Hematopoietic multipotent progenitor cell treated with erythropoietin and hydrocortisone succinate and interleukin-3 and kit ligand, for 6 days (in vitro differentiated cells): ENCODE measurements around the gene KIAA0319L.

Source experiments
- DNase-seq: peaks from one replicate; pipeline ENCODE4 v3.0.0-alpha.2; 2015

KIAA0319L gene

DNA sequence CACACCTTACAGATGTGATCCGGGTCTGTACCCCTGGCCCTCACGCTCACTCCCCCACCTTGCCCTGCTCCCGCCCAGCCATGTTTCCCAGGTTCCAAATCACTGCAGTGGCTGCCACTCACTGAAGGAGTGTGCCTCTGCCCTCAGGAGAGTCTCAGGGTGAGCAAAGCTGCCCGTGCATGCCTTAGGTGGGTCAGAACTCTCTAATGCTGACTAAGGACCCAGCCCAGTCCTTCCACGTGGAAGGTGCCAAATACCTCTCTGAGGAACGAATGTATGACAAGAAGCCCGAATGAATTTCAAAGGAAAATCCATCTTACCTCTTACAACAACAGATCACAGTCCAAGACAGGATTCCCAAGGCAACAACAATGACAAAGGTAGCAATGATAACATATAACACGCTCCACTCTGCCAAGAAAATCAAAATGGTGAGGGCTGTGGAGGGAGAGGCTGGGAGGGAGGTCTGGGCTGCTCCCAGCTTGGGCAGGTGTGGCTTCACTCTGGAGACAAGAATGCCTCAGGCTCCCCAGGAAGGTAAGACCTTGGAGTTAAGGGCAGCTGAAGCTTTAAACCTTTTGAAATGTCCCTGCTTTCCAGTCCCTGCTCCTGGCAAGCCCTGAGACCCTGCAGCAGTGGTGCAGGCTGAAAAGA, 115.2 kb downstream of the KIAA0319L start:
- no peak for DNase-seq

- no peak for DNase-seq
Measured at GRCh38 chr1:35439626-35440025, 117.6 kb downstream of the KIAA0319L start.

DNA sequence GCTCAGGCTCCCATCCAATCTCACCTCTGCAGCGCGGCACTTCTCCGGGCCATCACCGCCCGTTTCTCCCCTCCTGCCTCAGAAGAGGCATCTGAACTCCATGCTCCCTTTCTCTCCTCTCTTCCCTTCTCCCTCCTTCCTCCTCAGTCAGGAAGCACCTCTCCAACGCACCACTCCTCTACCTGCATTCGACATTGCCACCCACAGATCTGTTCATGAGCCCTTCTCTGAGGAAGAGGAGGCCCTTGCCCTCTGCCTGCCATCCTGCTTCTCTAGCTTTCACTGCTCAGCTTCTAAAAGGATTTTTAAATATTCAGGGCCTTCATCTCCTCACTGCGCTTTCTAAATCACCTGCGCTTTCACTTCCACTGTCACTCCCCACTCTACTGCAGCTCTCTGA, 120.0 kb downstream of the KIAA0319L start:
- no peak for DNase-seq

GRCh38 chr1:35436078-35436477, 121.1 kb downstream of the KIAA0319L start:
- DNase-seq: no peak

DNA sequence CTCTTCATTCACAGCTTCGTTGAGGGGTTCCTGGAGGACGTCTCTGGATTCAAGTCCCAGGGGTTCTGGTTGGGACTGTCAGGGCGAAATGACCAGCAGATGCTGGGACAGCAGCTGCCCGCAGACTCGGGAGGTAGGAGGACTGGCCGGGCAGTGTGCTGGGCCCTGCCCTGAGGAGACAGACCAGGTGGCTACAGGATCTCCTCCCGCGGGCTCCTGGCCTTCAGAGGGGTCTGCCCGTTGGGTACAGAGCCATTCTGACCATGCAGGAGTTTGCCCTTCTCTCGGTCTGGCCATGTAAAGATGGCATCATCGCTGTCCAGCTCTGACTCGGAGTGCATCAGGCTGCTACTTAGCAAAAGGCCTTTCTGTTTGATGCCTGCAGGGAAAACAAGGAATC, 122.5 kb downstream of the KIAA0319L start:
- no peak for DNase-seq

GRCh38 chr1:35433714-35434113, 123.5 kb downstream of the KIAA0319L start:
- no peak for DNase-seq

DNA sequence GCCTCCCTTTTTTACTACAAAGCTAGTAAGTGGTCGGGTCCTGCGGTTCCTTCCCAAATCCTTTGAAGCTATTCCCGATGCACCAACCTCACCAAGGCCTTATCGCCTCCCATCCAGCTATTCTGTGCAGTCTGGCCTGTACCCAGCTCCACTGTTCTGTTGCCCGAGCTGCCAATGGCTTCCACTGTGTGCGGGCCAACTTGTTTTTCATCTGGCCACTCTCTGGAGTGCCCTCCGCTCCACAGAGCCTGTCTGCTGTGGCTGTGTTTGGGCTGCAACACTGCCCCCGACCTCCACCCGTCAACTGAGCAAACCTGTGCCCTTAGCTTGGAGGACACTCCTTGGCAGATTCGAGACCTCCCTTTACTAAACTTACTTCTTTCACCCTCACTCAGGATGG, 125.0 kb downstream of the KIAA0319L start:
- DNase-seq: no peak

GRCh38 chr1:35431173-35431599, 126.0 kb downstream of the KIAA0319L start:
- peak; percentile 70 for DNase-seq

DNA sequence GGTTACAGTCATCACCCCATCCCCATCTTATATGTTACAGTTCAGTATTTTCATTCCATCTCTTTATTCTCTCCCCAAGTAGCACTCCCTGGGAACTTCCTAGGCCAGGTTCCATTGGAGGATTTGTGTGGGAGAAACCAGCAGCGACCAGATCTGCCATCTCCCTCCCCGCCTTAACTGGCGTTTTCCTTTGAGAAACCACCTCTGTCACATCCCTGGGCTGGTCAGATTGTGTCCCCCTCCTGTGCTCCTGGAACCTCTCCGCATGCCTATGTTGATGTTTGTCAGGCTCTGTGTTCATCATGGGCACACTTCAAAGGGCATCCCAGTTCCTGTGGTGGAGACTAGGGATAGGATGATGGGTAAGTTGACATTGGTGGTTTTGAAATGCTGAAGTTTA, 126.4 kb downstream of the KIAA0319L start:
- no peak for DNase-seq

- DNase-seq: no peak
Measured at GRCh38 chr1:35428360-35428759, 128.8 kb downstream of the KIAA0319L start.

DNA sequence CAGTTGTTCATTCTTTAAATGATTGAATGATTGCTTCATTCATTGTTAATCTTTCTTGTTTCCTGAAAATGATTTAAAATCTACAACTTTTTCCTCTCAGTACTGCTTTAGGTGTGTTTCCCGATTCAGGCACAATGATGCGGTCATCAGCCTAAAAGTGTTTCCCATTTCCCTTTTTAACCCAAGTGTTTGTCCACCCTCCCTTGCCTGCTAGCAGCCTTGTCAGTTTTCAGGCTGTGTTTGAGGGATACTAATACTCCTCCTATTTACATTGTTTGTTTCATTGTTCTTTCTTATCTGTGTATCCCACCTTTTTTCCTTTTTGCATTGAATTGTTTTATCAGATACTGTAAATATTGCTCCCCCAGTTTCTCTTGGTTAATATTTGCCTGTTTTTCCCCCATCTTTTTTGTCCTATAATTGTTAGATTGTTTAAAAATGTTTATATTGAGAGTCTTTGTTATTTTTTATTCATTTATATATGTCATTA, 131.1 kb downstream of the KIAA0319L start:
- DNase-seq: peak; percentile 45

- no peak for DNase-seq
Measured at GRCh38 chr1:35408925-35409324, 148.3 kb downstream of the KIAA0319L start.

GRCh38 chr1:35407743-35408142, 149.5 kb downstream of the KIAA0319L start:
- DNase-seq: no peak

DNA sequence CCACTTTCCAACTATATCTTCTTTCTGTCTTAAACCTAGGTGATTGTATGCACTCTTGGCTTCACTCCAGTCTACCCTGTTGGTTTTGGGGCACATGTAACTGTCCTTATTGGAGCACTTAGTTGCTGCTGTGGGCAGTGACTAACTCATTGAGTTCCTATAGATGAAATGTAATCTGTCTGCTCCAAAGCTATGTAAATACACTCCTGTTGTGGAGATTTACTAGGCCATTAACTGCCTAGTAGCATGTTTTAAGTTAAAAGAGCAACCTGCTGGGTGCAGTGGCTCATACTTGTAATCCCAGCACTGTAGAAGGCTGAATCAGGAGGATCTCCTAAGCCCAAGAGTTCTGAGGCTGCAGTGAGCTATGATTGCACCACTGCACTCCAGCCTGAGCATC, 151.1 kb downstream of the KIAA0319L start:
- no peak for DNase-seq

GRCh38 chr1:35401049-35401448, 156.2 kb downstream of the KIAA0319L start:
- DNase-seq: no peak

GRCh38 chr1:35398739-35399138, 158.5 kb downstream of the KIAA0319L start:
- no peak for DNase-seq

DNA sequence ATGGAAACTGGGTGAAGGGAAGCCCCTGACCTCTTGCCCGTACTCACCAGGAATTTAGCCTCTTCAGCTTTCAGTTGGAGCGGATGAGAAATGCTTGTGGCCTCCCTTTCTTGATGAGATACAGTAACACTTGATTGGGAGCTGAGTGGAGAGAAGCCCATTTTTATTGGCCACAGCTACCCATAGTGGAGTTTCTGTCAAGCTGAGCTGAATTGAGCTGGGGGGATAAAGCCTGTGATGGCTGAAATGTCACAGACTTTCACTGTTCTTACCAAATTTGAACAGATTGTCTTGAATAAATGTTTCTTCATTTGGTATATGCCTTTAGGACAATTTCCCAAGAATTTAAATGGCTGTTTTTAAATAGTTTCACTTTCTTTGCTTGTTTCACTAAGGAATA, 162.8 kb downstream of the KIAA0319L start:
- DNase-seq: no peak

GRCh38 chr1:35390600-35391494, 166.4 kb downstream of the KIAA0319L start:
- DNase-seq: no peak

DNA sequence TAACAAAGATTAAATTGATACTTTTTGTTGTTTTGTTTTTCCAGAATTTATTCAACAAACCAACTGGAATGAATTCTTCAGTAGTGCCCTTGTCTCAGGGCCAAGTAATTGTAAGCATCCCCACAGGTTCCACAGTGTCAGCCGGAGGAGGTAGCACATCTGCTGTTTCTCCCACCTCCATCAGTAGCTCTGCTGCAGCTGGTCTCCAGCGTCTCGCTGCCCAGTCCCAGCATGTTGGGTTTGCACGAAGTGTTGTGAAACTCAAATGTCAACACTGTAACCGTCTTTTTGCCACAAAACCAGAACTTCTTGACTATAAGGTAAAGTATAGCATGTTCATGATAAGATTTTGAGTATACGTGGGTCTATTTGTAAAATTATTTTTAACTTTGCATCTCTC, 170.2 kb downstream of the KIAA0319L start:
- peak; percentile 42 for DNase-seq

DNA sequence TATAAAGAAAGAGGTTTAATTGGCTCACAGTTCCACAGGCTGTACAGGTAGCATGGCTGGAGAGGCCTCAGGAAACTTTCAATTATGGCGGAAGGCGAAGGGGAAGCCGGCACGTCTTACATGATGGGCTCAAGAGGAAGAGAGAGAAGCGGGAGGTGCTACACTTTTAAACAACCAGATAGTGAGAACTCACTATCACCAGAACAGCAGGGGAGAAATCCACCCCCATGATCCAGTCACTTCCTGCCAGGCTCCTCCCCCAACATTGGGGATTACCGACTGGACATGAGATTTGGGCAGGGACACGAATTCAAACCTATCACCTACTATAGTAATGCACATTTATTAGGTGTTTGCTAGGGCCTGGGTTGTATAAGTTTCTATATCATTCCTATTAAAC, 170.9 kb downstream of the KIAA0319L start:
- DNase-seq: no peak
